Spinal cord (tissue), 10 donors: Measurements from ENCODE around the gene TTC28. TPM values are rescaled to one million over a fixed set of nuclear protein-coding genes. Genes with fewer than 3 reads are reported as not detected.
A peak's percentile ranks its signal among the peaks of the same experiment; 100 is the strongest.
"Not testable (repeated sequence)": the region's sequence is repeated elsewhere in the genome, so short reads cannot be mapped to it uniquely, and the experiment has no call there.

Experiments used
- DNase-seq, 6 donors: peaks; one replicate each; pipeline versions ENCODE4 v3.0.0 to v3.0.0-alpha.2; 2013 to 2015; ENCODE audit warnings: low spot score in 6 of 6, low read depth in 4 of 6
- H3K27ac ChIP-seq: one replicate; pipeline ENCODE4 v1.5.1; 2013; ENCODE audit warnings: low read depth, low read length, control low read depth
- H3K27me3 ChIP-seq: one replicate; pipeline ENCODE4 v1.6.1; 2013; ENCODE audit warnings: low read length; ENCODE audit not compliant: control insufficient read depth, insufficient read depth
- H3K36me3 ChIP-seq: one replicate; pipeline ENCODE4 v1.6.1; 2013; ENCODE audit warnings: low read length; ENCODE audit not compliant: control insufficient read depth, insufficient read depth
- H3K4me1 ChIP-seq: one replicate; pipeline ENCODE4 v1.6.1; 2013; ENCODE audit warnings: low read length; ENCODE audit not compliant: control insufficient read depth, insufficient read depth
- H3K4me3 ChIP-seq: one replicate; pipeline ENCODE4 v1.5.1; 2013; ENCODE audit warnings: low read depth, low read length, control low read depth
- H3K9me3 ChIP-seq: one replicate; pipeline ENCODE4 v1.6.1; 2013; ENCODE audit warnings: low read length; ENCODE audit not compliant: control insufficient read depth, insufficient read depth
- WGBS: methylation state at CpG from one replicate; pipeline ENCODE4 v1.1.5; 2013; ENCODE audit warnings: missing lambda C conversion rate; ENCODE audit not compliant: insufficient coverage; 5-methylcytosine and 5-hydroxymethylcytosine counted together
- polyA plus RNA-seq, 2 donors: library from polyadenylated mRNA; unstranded; fragments of 120-200 nt; gene quantifications; one replicate each; pipeline ENCODE4 v1.2.1, GENCODE V29; 2013; ENCODE audit not compliant: insufficient read length in 2 of 2
- total RNA-seq, 2 donors: library from RNA; depleted of rRNA in 1 of 2; stranded (reverse); fragments of 120-200 nt in 1 of 2; fragments of >200 nt in 1 of 2; gene quantifications; one replicate each; pipeline versions ENCODE4 v1.2.3 to v1.2.4, GENCODE V29; 2013 to 2014
- donor health status: healthy.

The TTC28 gene
- total and polyA plus RNA-seq, 4 donors = 19.4 to 44.0 (median 30.4) TPM

DNA sequence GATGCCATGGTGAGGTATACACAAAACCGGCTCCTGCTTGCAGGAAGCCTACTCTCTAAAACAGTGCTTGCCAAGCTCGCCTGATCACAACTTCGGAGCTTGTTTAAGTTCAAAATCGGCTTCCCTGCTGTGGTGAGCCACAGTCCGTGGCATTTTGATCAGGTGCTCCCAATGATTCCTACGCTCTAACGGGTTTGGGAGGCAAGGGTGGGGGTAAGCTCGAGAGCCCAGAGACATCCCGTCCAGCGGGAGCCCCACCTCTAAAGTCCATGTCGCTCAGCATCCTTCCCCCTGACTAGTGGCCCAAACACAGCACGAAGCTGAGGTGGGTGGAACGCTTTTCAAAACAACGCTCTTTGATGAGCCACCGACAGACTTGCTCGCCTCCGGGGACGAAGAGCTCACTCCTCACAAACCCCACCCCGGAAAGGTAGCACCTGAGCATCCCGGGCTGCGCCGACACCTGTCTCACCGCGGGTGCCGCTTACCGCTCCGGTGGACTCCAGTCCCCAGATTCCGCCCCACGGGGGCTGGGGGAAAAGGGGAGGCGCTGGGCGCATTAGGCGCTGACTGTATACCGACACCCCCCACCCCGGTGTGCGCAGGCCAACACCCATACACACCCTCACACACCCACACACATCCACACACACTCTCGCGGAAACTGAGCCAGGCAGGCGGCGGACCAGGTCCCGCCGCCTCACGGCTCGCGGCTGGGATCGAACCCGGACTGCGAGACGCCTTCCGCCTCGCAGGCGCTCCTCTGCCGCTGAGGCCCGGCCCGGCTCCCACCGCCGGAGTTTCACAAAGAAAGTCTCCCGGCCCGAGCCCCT is 646 bp downstream of the TTC28 start:
- 6% methylated on average over 53 of the region's 58 CpGs for WGBS
- H3K36me3 ChIP-seq = not testable (repeated sequence)

DNA sequence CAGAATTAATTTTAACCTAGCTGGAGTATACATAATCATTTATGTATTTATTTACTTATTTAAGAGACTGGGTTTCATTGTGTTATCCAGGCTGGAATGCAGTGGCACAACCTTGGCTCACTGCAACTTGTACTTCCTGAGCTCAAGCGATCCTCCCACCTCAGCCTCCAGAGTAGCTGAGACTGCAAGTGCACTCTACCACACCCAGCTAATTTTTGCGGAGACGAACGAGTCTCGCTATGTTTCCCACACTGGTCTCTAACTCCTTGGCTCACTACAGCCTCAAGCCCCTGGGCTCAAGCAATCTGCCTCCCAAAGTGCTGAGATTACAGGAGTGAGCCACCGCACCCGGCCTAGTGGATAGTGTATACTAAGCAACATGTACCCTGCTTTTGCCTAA is 1.5 kb downstream of the TTC28 start:
- H3K27me3 ChIP-seq, H3K4me1 ChIP-seq, H3K36me3 ChIP-seq, H3K4me3 ChIP-seq, H3K9me3 ChIP-seq, H3K27ac ChIP-seq, DNase-seq: not testable (repeated sequence)
- 100% methylated on average over 1 of the region's 7 CpGs for WGBS

More for the DNA sequence above, 646 bp downstream of the TTC28 start:
- H3K4me3 ChIP-seq = peak overlapping the region; percentile 86
- H3K4me1 ChIP-seq, H3K27me3 ChIP-seq, H3K9me3 ChIP-seq: not testable (repeated sequence)
- DNase-seq = peak in 2 of 6 donors; percentile 19 to 54
- peak overlapping the region; percentile 33 for H3K27ac ChIP-seq

DNA sequence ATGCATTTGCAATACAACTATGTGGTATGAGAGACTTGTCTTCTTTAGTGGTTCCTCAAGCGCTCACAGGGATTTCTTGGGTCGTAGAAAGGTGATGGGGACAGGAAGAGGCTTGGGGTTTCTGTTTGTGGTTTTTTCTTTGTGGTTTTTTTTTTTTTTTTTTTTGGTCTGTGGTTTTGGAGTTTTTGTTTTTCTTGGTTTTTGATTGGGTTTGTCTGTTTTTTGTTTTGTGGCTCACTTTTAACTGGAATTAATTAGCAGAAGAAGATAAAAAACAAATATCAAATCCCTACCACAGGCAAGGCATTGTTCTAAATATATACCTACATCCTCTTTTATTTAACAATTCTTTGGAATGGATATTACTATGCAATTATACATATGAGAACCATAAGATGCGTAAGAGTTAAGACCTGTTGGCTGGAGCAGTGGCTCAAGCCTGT is 5.5 kb downstream of the TTC28 start:
- Histone ChIP-seq H3K4me1 (peaks cover 6% of the 10 kb centered on the region), H3K27ac (no peak overlapping the region), H3K36me3 (no peaks in the 10 kb centered on the region), H3K9me3 (no peaks in the 10 kb centered on the region), H3K27me3 (no peaks in the 10 kb centered on the region), H3K4me3 (no peak overlapping the region)
- DNase-seq = no peak
- WGBS = 75% methylated on average over 2 of the region's 3 CpGs

DNA sequence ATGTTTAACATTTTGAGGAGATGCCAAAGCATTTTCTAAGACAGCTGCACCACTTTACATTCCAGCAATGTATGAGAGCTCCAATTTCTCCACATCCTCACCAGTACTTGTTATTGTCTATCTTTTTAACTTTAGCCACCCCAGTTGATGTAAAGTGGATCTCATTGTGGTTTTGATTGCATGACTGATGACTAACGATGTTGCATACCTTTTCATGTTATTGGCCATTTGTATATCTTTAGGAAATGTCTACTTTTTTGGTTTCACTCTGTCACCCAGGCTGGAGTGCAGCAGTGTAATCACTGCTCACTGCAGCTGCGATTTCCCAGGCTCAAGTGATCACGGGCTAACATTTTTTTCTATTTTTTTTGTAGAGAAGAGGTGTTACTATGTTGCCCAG is 8.9 kb downstream of the TTC28 start:
- Histone ChIP-seq H3K9me3 (no peaks in the 10 kb centered on the region), H3K4me1 (no peaks in the 10 kb centered on the region), H3K27me3 (no peaks in the 10 kb centered on the region), H3K27ac (no peak overlapping the region), H3K4me3 (no peak overlapping the region), H3K36me3 (no peaks in the 10 kb centered on the region)
- WGBS = 100% methylated on average over 1 of the region's 3 CpGs
- no peak for DNase-seq

DNA sequence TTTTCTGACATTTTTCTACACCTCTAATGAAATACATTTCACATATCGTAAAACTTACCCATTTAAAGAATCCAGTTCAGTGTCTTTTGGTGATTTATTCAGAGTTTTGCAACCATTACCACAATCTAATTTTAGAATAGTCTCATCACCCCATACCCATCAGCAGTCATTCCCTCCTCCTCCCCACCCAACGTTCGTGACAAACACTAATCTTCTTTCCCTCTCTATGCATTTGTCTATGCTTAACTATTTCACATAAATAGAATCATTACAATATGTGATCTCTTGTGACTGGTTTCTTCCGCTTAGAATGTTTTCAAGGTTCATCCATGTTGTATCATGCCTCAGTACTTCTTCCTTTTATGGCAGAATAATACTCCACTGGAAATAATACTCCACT is 9.5 kb downstream of the TTC28 start:
- Histone ChIP-seq H3K27me3 (no peaks in the 10 kb centered on the region), H3K4me3 (no peak overlapping the region), H3K9me3 (no peaks in the 10 kb centered on the region), H3K36me3 (no peaks in the 10 kb centered on the region), H3K4me1 (no peaks in the 10 kb centered on the region), H3K27ac (no peak overlapping the region)
- no peak for DNase-seq
- WGBS = 80% methylated on average over 1 of the region's 4 CpGs

DNA sequence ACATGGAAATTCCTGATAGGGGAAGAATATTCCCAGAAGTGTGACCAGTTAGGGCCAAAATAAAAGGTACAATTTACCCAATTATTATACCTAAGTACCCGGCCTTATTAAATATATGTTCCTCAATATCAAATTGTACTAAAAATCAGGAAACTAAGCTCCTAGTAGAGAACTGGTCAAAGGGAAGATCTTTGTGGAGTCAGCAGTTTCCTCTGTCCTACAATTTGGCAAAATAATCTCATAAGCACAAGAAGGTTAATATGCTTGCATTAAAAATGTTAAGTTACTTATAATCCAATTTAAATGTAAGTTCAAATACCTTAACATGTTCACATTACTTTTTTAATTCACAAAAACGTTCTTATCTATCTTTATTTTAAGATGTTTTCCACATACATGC is 10.3 kb downstream of the TTC28 start:
- no peak for DNase-seq
- no peak overlapping the region for H3K4me3 ChIP-seq
- WGBS = no CpG with 5 or more reads among the region's 2 CpGs
- H3K27ac ChIP-seq = no peak overlapping the region
- no peaks in the 10 kb centered on the region for H3K9me3 ChIP-seq
- H3K27me3 ChIP-seq = no peaks in the 10 kb centered on the region
- no peaks in the 10 kb centered on the region for H3K36me3 ChIP-seq
- no peaks in the 10 kb centered on the region for H3K4me1 ChIP-seq

DNA sequence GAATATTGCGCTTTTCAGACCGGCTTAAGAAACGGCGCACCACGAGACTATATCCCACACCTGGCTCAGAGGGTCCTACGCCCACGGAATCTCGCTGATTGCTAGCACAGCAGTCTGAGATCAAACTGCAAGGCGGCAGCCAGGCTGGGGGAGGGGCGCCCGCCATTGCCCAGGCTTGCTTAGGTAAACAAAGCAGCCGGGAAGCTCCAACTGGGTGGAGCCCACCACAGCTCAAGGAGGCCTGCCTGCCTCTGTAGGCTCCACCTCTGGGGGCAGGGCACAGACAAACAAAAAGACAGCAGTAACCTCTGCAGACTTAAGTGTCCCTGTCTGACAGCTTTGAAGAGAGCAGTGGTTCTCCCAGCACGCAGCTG is 16.1 kb downstream of the TTC28 start:
- H3K4me3 ChIP-seq, H3K27ac ChIP-seq, H3K9me3 ChIP-seq, H3K27me3 ChIP-seq, H3K4me1 ChIP-seq, H3K36me3 ChIP-seq, DNase-seq: not testable (repeated sequence)
- WGBS = no CpG with 5 or more reads among the region's 13 CpGs

DNA sequence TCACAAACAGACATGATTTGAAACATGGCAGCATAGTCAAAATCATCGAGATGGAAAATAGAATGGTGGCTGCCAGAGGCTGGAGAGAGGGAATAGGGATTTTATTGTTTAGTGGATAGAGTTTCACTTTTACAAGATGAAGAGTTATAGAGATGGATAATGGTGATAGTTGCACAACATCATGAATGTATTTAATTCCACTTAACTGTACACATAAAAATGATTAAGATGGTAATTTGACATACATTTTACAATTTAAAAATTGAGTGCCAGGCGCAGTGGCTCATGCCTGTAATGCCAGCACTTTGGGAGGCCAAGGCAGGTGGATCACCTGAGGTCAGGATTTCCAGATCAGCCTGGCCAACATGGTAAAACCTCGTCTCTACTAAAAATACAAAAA is 21.2 kb downstream of the TTC28 start:
- H3K4me1 ChIP-seq = no peaks in the 10 kb centered on the region
- no peak overlapping the region for H3K27ac ChIP-seq
- peak in 1 of 6 donors; percentile 13 for DNase-seq
- no peak overlapping the region for H3K4me3 ChIP-seq
- no peaks in the 10 kb centered on the region for H3K27me3 ChIP-seq
- no peaks in the 10 kb centered on the region for H3K9me3 ChIP-seq
- WGBS = 92% methylated on average over 2 of the region's 3 CpGs
- peaks cover 5% of the 10 kb centered on the region for H3K36me3 ChIP-seq

DNA sequence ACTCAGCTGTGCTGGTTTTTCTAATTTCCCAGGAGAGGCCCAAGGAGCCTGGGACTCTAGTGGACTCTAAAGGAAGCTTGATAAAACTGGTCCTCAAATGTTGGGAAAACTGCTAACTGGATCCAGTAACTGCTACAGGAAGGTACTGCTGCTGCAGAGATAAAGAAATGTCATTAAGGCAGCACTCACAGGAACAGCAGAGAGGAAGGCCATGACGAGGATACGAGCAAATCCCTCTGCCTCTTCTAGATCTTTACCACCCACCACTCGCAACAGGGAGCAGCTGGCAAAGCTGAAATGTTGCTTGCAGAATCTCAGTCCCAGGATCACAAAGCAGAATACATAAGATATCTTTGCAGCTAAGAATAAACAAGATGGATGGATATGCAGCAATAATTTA is 23.5 kb downstream of the TTC28 start:
- peak in 2 of 6 donors; percentile 2 to 59 for DNase-seq

DNA sequence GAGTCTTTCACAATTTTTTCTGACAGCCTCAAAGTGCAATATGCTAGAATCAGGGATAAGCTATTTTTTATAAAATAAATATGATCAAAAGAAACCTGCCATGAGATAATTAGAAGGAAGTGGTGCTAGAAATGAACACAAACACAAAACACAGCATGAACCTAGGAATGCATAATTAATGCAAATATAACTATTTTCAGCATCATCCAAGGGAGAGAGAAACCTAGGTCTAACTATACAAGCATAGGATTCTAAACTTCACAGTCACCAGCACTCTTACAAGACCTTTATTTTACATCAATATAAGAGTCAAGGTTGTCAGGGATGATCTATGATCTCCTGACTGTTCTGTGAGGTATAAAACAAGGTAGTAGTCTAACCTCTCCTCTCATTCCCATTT is 29.2 kb downstream of the TTC28 start:
- Histone ChIP-seq H3K27ac (no peak overlapping the region), H3K36me3 (peaks cover 2% of the 10 kb centered on the region), H3K4me1 (no peaks in the 10 kb centered on the region), H3K27me3 (no peaks in the 10 kb centered on the region), H3K9me3 (no peaks in the 10 kb centered on the region), H3K4me3 (no peak overlapping the region)
- DNase-seq = peak in 1 of 6 donors; percentile 13

More for the DNA sequence above, 23.5 kb downstream of the TTC28 start:
- no CpG with 5 or more reads among the region's 3 CpGs for WGBS
- H3K27me3 ChIP-seq = no peaks in the 10 kb centered on the region
- no peak overlapping the region for H3K4me3 ChIP-seq
- no peaks in the 10 kb centered on the region for H3K4me1 ChIP-seq
- H3K27ac ChIP-seq = no peak overlapping the region
- peaks cover 5% of the 10 kb centered on the region for H3K36me3 ChIP-seq
- no peaks in the 10 kb centered on the region for H3K9me3 ChIP-seq
